ENCODE measurements around the gene GTF3C2. TPM values are rescaled to one million over a fixed set of nuclear protein-coding genes. Genes with fewer than 3 reads are reported as not detected.

The GTF3C2 gene
- polyA plus RNA-seq, 2 of the 4 experiments (the other 2 are of a cell fraction): 75.4 to 101 TPM

- no peak for TF ChIP-seq BHLHE40 (IDR thresholded peaks at IDR 0.05; ENCODE audit: low read depth, low read length)
- TF ChIP-seq RARB (CRISPR knock-in tag; IDR thresholded peaks at IDR 0.05): no peak
- TF ChIP-seq JUN (IDR thresholded peaks at IDR 0.05): no peak; a peak in 1 of 5 replicates
Measured at GRCh38 chr2:27376151-27376865, 19.7 kb upstream of the GTF3C2 start (continued).

- CTCF ChIA-PET: interaction anchor here (1.2 to 1.8 kb wide), 3 partner anchors 23 to 55 kb away, joined by 3 to 5 read pairs (median 3); partner anchors contain the start of gene NRBP1
- H3K27ac ChIP-seq: no peak overlapping the region
- no peak overlapping the region for H3K4me2 ChIP-seq
- no peak overlapping the region for H3K4me3 ChIP-seq
- 92% methylated on average over 17 of the region's 20 CpGs for WGBS (ENCODE audit: missing lambda C conversion rate)
- TF ChIP-seq USF2 (IDR thresholded peaks at IDR 0.05) (no peak), SMC3 (IDR thresholded peaks at IDR 0.05) (no peak), JUN (IDR thresholded peaks at IDR 0.05) (peak in 1 of 2 experiments; percentile 24; a peak in 2 of 5 replicates), CBX8 (IDR thresholded peaks at IDR 0.05) (no peak), CTCF (IDR thresholded peaks at IDR 0.05) (no peak)
- H3K9me3 ChIP-seq: no peaks in the 10 kb centered on the region
- peaks cover 31% of the 10 kb centered on the region for H3K4me1 ChIP-seq
- no peak for FAIRE-seq
- POLR2A ChIA-PET: no interaction called here
- DNase-seq (ENCODE audit: low read depth in 1 of 2, low spot score in 1 of 2): no peak
- ATAC-seq: no peak
Measured at GRCh38 chr2:27375513-27376099, 19.0 kb upstream of the GTF3C2 start.

- TF ChIP-seq CBX8 (IDR thresholded peaks at IDR 0.05) (no peak), POLR2A (IDR thresholded peaks at IDR 0.05; ENCODE audit: low read length) (no peak), SREBF2 (IDR thresholded peaks at IDR 0.05) (no peak), RARB (CRISPR knock-in tag; IDR thresholded peaks at IDR 0.05) (no peak), POLR2AphosphoS2 (conservative IDR thresholded peaks at IDR 0.05; ENCODE audit: low read length) (no peak), KDM5A (IDR thresholded peaks at IDR 0.05) (no peak), RNF2 (IDR thresholded peaks at IDR 0.05; ENCODE audit: borderline replicate concordance, low read depth) (no peak), MAX (IDR thresholded peaks at IDR 0.05) (no peak), HMGXB4 (CRISPR knock-in tag; IDR thresholded peaks at IDR 0.05; ENCODE audit: borderline replicate concordance) (no peak), CEBPB (IDR thresholded peaks at IDR 0.05) (no peak), ELK1 (IDR thresholded peaks at IDR 0.05; ENCODE audit: low read depth, low read length) (no peak)
- Histone ChIP-seq H3K4me2 (no peak overlapping the region), H3K27ac (no peak overlapping the region), H3K9me3 (no peaks in the 10 kb centered on the region), H3K4me3 (no peak overlapping the region), H3K4me1 (peaks cover 28% of the 10 kb centered on the region)
- DNase-seq (ENCODE audit: low read depth in 1 of 2, low spot score in 1 of 2) (no peak), ATAC-seq (no peak), FAIRE-seq (no peak)
- WGBS (ENCODE audit: missing lambda C conversion rate): 89% methylated on average over 5 of the region's 5 CpGs
- POLR2A ChIA-PET: interaction anchor here (0.6 kb wide), 1 partner anchor 11 kb away, joined by 3 read pairs; no protein-coding TSS in a partner anchor
- CTCF ChIA-PET: interaction anchor here (1.4 to 1.7 kb wide), 3 partner anchors 11 to 70 kb away, joined by 3 to 5 read pairs (median 3); partner anchors contain the start of gene NRBP1
Measured at GRCh38 chr2:27373567-27373966, 17.0 kb upstream of the GTF3C2 start.

Measured in A549 (cell line).